NT2/D1 (cell line): ENCODE measurements around the gene NIT1.

ENCODE experiments used
- SUZ12 ChIP-seq: IDR thresholded peaks from 2 replicates; pipeline ENCODE4 v1.6.1; 2011; ENCODE audit not compliant: insufficient read length, insufficient read depth; ENCODE audit errors: extremely low read depth
- ZNF274 ChIP-seq: IDR thresholded peaks from 2 replicates; pipeline ENCODE4 v1.6.1; 2011; ENCODE audit warnings: mild to moderate bottlenecking, low read depth, low read length

DNA sequence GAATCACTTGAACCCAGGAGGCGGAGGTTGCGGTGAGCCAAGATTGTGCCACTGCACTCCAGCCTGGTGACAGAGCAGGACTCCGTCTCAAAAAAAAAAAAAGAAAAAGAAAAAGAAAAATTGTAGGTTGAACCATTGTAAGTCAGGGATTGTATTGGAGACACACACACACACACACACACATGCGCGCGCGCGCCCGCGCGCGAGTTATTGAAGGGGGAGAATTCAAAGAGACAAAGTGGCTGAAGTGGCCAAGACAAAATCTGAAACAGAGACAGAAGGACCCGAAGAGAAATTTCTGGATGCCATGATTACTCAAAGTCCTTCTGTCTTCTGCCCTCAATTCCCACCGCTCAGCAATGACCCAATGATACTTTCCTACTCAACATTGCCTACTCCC, 23.4 kb upstream of the NIT1 start:
- TF ChIP-seq SUZ12 = no peak
- TF ChIP-seq ZNF274 = no peak
